GM12801 (cell line): ENCODE results near the gene GABRG3.

ENCODE experiments used
- CTCF ChIP-seq: IDR thresholded peaks from one replicate; pipeline ENCODE4 v1.5.1; 2011; ENCODE audit warnings: control low read depth; ENCODE audit not compliant: insufficient read length; ENCODE audit errors: extremely low read depth

GABRG3 gene

GRCh38 chr15:27575521-27575920 lies 604.5 kb downstream of the GABRG3 start:
- no peak for TF ChIP-seq CTCF

- no peak for TF ChIP-seq CTCF
Observed at GRCh38 chr15:27576576-27576975, 605.6 kb downstream of the GABRG3 start.

GRCh38 chr15:27579738-27580137 lies 608.8 kb downstream of the GABRG3 start:
- no peak for TF ChIP-seq CTCF

GRCh38 chr15:27582726-27583410 lies 611.9 kb downstream of the GABRG3 start:
- no peak for TF ChIP-seq CTCF

- TF ChIP-seq CTCF, result no peak
Observed at GRCh38 chr15:27583651-27584050, 612.7 kb downstream of the GABRG3 start.

- TF ChIP-seq CTCF, result no peak
Observed at GRCh38 chr15:27585041-27585640, 614.2 kb downstream of the GABRG3 start.

GRCh38 chr15:27587810-27588209 lies 616.8 kb downstream of the GABRG3 start:
- no peak for TF ChIP-seq CTCF
